Measurements from ENCODE around the gene DENND4B. TPM values are rescaled to one million over a fixed set of nuclear protein-coding genes. Genes with fewer than 3 reads are reported as not detected.

The DENND4B gene
- total RNA-seq, 1 donor, result 27.5 TPM

GRCh38 chr1:153922972-153923925 is 23.3 kb downstream of the DENND4B start, which contains the start of gene GATAD2B:
TSS of gene GATAD2B (minus strand) at chr1:153922972. CDS start at chr1:153828347, 94,625 bp downstream.
- Histone ChIP-seq H3K4me2 (ENCODE audit: insufficient read depth, low read length) (peak within 1 kb of the TSS; percentile 98), H3K27ac (ENCODE audit: low read depth, low read length) (peak within 1 kb of the TSS; percentile 85), H3K4me3 (ENCODE audit: insufficient read depth, low read length) (peak within 1 kb of the TSS; percentile 83), H3K36me3 (ENCODE audit: insufficient read depth, low read length) (peaks cover 4% of the 10 kb centered on the region), H3K9me3 (ENCODE audit: low read depth, low read length) (no peaks in the 10 kb centered on the region), H3K4me1 (ENCODE audit: insufficient read depth, low read length) (peaks cover 31% of the 10 kb centered on the region), H2AFZ (ENCODE audit: low read length) (peak within 1 kb of the TSS; percentile 98), H4K20me1 (ENCODE audit: insufficient read depth, low read length) (peaks cover 34% of the 10 kb centered on the region), H3K79me2 (ENCODE audit: insufficient read depth, low read length) (peaks cover 41% of the 10 kb centered on the region), H3K27me3 (ENCODE audit: insufficient read depth, low read length) (no peaks in the 10 kb centered on the region)
- DNase-seq (ENCODE audit: insufficient read length, low spot score, missing footprints), result peak; percentile 99
- TF ChIP-seq, protein P1, sequence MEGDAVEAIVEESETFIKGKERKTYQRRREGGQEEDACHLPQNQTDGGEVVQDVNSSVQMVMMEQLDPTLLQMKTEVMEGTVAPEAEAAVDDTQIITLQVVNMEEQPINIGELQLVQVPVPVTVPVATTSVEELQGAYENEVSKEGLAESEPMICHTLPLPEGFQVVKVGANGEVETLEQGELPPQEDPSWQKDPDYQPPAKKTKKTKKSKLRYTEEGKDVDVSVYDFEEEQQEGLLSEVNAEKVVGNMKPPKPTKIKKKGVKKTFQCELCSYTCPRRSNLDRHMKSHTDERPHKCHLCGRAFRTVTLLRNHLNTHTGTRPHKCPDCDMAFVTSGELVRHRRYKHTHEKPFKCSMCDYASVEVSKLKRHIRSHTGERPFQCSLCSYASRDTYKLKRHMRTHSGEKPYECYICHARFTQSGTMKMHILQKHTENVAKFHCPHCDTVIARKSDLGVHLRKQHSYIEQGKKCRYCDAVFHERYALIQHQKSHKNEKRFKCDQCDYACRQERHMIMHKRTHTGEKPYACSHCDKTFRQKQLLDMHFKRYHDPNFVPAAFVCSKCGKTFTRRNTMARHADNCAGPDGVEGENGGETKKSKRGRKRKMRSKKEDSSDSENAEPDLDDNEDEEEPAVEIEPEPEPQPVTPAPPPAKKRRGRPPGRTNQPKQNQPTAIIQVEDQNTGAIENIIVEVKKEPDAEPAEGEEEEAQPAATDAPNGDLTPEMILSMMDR (IDR thresholded peaks at IDR 0.05; ENCODE audit: extremely low read depth, low read depth, low read length), result no peak

GRCh38 chr1:153922076-153922971 is 24.2 kb downstream of the DENND4B start:
- DNase-seq (ENCODE audit: insufficient read length, low spot score, missing footprints), result peak; percentile 73
- Histone ChIP-seq H3K79me2 (ENCODE audit: insufficient read depth, low read length) (peaks cover 50% of the 10 kb centered on the region), H3K4me2 (ENCODE audit: insufficient read depth, low read length) (peak overlapping the region; percentile 96), H3K4me1 (ENCODE audit: insufficient read depth, low read length) (peaks cover 29% of the 10 kb centered on the region), H3K27ac (ENCODE audit: low read depth, low read length) (no peak overlapping the region), H3K27me3 (ENCODE audit: insufficient read depth, low read length) (no peaks in the 10 kb centered on the region), H3K36me3 (ENCODE audit: insufficient read depth, low read length) (peaks cover 4% of the 10 kb centered on the region), H3K4me3 (ENCODE audit: insufficient read depth, low read length) (peak overlapping the region; percentile 83), H3K9me3 (ENCODE audit: low read depth, low read length) (no peaks in the 10 kb centered on the region), H2AFZ (ENCODE audit: low read length) (peak overlapping the region; percentile 61), H4K20me1 (ENCODE audit: insufficient read depth, low read length) (peaks cover 41% of the 10 kb centered on the region)
- TF ChIP-seq, protein P1 (IDR thresholded peaks at IDR 0.05; ENCODE audit: extremely low read depth, low read depth, low read length), result no peak

- Histone ChIP-seq H3K27ac (ENCODE audit: low read depth, low read length) (no peak overlapping the region), H3K4me1 (ENCODE audit: insufficient read depth, low read length) (peaks cover 29% of the 10 kb centered on the region), H2AFZ (ENCODE audit: low read length) (peak overlapping the region; percentile 36), H3K36me3 (ENCODE audit: insufficient read depth, low read length) (peaks cover 4% of the 10 kb centered on the region), H3K79me2 (ENCODE audit: insufficient read depth, low read length) (peaks cover 56% of the 10 kb centered on the region), H3K4me2 (ENCODE audit: insufficient read depth, low read length) (peak overlapping the region; percentile 96), H4K20me1 (ENCODE audit: insufficient read depth, low read length) (peaks cover 41% of the 10 kb centered on the region), H3K9me3 (ENCODE audit: low read depth, low read length) (no peaks in the 10 kb centered on the region), H3K27me3 (ENCODE audit: insufficient read depth, low read length) (no peaks in the 10 kb centered on the region), H3K4me3 (ENCODE audit: insufficient read depth, low read length) (peak overlapping the region; percentile 83)
- DNase-seq (ENCODE audit: insufficient read length, low spot score, missing footprints), result peak; percentile 64
- TF ChIP-seq, protein P1 (IDR thresholded peaks at IDR 0.05; ENCODE audit: extremely low read depth, low read depth, low read length), result no peak
Observed at GRCh38 chr1:153921803-153922075, 24.8 kb downstream of the DENND4B start.

Measured in osteoblast (primary cell).